ENCODE measurements around the gene BAD. TPM values are rescaled to one million over a fixed set of nuclear protein-coding genes. Genes with fewer than 3 reads are reported as not detected.

Gene BAD
- total RNA-seq, 1 experiment from 2014 or later: 34.7 TPM

GRCh38 chr11:64230171-64230984 lies 54.1 kb downstream of the BAD start, which contains the start of gene DNAJC4 (continued):
- no peak for TF ChIP-seq USF2 (CRISPR knock-in tag; IDR thresholded peaks at IDR 0.05)
- no peak for TF ChIP-seq ZNF425 (CRISPR knock-in tag; conservative IDR thresholded peaks at IDR 0.05)
- TF ChIP-seq, protein P1, sequence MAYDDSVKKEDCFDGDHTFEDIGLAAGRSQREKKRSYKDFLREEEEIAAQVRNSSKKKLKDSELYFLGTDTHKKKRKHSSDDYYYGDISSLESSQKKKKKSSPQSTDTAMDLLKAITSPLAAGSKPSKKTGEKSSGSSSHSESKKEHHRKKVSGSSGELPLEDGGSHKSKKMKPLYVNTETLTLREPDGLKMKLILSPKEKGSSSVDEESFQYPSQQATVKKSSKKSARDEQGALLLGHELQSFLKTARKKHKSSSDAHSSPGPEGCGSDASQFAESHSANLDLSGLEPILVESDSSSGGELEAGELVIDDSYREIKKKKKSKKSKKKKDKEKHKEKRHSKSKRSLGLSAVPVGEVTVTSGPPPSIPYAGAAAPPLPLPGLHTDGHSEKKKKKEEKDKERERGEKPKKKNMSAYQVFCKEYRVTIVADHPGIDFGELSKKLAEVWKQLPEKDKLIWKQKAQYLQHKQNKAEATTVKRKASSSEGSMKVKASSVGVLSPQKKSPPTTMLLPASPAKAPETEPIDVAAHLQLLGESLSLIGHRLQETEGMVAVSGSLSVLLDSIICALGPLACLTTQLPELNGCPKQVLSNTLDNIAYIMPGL (CRISPR knock-in tag; IDR thresholded peaks at IDR 0.05): no peak
- TF ChIP-seq FOXK1 (CRISPR knock-in tag; IDR thresholded peaks at IDR 0.05): peak; percentile 58
- TF ChIP-seq, protein P2, sequence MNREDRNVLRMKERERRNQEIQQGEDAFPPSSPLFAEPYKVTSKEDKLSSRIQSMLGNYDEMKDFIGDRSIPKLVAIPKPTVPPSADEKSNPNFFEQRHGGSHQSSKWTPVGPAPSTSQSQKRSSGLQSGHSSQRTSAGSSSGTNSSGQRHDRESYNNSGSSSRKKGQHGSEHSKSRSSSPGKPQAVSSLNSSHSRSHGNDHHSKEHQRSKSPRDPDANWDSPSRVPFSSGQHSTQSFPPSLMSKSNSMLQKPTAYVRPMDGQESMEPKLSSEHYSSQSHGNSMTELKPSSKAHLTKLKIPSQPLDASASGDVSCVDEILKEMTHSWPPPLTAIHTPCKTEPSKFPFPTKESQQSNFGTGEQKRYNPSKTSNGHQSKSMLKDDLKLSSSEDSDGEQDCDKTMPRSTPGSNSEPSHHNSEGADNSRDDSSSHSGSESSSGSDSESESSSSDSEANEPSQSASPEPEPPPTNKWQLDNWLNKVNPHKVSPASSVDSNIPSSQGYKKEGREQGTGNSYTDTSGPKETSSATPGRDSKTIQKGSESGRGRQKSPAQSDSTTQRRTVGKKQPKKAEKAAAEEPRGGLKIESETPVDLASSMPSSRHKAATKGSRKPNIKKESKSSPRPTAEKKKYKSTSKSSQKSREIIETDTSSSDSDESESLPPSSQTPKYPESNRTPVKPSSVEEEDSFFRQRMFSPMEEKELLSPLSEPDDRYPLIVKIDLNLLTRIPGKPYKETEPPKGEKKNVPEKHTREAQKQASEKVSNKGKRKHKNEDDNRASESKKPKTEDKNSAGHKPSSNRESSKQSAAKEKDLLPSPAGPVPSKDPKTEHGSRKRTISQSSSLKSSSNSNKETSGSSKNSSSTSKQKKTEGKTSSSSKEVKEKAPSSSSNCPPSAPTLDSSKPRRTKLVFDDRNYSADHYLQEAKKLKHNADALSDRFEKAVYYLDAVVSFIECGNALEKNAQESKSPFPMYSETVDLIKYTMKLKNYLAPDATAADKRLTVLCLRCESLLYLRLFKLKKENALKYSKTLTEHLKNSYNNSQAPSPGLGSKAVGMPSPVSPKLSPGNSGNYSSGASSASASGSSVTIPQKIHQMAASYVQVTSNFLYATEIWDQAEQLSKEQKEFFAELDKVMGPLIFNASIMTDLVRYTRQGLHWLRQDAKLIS (CRISPR knock-in tag; IDR thresholded peaks at IDR 0.05; ENCODE audit: borderline replicate concordance): no peak
- peak; percentile 46 for TF ChIP-seq NFYB (CRISPR knock-in tag; conservative IDR thresholded peaks at IDR 0.05; ENCODE audit: low read depth)
- TF ChIP-seq, protein P3, sequence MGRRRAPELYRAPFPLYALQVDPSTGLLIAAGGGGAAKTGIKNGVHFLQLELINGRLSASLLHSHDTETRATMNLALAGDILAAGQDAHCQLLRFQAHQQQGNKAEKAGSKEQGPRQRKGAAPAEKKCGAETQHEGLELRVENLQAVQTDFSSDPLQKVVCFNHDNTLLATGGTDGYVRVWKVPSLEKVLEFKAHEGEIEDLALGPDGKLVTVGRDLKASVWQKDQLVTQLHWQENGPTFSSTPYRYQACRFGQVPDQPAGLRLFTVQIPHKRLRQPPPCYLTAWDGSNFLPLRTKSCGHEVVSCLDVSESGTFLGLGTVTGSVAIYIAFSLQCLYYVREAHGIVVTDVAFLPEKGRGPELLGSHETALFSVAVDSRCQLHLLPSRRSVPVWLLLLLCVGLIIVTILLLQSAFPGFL (CRISPR knock-in tag; IDR thresholded peaks at IDR 0.05; ENCODE audit: borderline replicate concordance): no peak

DNA sequence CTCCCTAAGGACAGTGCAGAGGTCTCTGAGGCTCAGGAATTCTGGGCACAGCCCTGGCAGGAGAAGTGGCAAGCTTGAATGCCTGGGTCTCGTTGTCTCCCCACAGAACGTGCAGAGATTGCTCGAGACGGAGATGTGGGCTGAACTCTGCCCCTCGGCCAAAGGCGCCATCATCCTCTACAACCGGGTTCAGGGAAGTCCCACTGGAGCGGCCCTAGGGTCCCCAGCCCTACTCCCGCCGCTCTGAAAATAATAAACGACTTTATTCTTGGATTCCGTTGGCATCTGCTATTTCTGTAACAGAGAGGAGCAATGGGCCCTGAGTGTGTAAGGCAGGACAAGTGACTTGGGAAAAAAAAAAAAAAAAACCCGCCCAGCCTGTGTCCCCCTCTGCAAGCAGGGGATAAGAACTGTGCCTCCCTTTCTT lies 54.7 kb downstream of the BAD start:
- H3K9me3 Mint-ChIP-seq: no peaks in the 10 kb centered on the region
- 0 out of 2 replicates have a peak, but pooled peaks have one; percentile 15 for TF ChIP-seq MYBL2 (CRISPR knock-in tag; IDR thresholded peaks at IDR 0.05)
- no peak for TF ChIP-seq ZMAT4 (CRISPR knock-in tag; IDR thresholded peaks at IDR 0.05)
- H3K36me3 Mint-ChIP-seq: no peaks in the 10 kb centered on the region
- DNase-seq (ENCODE audit: low spot score) (no peak), ATAC-seq (no peak)
- H3K27ac Mint-ChIP-seq: peak overlapping the region; percentile 80
- H3K4me3 Mint-ChIP-seq: peak overlapping the region; percentile 82
- ChIA-PET POLR2A (interaction anchor here (0.5 to 1.0 kb wide), 4 partner anchors 20 to 221 kb away, joined by 3 to 5 read pairs (median 3); partner anchors contain the start of genes PRDX5 and STIP1), CTCF (interaction anchor here (0.6 to 2.8 kb wide), 3 partner anchors 21 to 127 kb away, joined by 3 to 25 read pairs (median 3); partner anchors contain the start of gene PLCB3)
- peaks cover 16% of the 10 kb centered on the region for H3K27me3 Mint-ChIP-seq (ENCODE audit: low read depth)
- H3K4me1 Mint-ChIP-seq: peaks cover 39% of the 10 kb centered on the region
